SK-N-MC (cell line): ENCODE results near the gene NMRAL1.

ENCODE experiments used
- EZH2 ChIP-seq: fragments of 200-600 bp; sonication (generic); IDR thresholded peaks from one replicate; pipeline ENCODE4 v1.6.1; 2017; ENCODE audit warnings: antibody characterized with exemption
- FOXP2 ChIP-seq: optimal IDR thresholded peaks from 2 replicates; pipeline ENCODE3; 2011; ENCODE audit warnings: mild to moderate bottlenecking, moderate library complexity; ENCODE audit not compliant: insufficient read depth; ENCODE audit errors: extremely low read length, control extremely low read depth
- POLR2AphosphoS5 ChIP-seq: IDR thresholded peaks from 2 replicates; pipeline ENCODE4 v1.6.1; 2012; ENCODE audit warnings: mild to moderate bottlenecking, low read depth, low read length, borderline replicate concordance

DNA sequence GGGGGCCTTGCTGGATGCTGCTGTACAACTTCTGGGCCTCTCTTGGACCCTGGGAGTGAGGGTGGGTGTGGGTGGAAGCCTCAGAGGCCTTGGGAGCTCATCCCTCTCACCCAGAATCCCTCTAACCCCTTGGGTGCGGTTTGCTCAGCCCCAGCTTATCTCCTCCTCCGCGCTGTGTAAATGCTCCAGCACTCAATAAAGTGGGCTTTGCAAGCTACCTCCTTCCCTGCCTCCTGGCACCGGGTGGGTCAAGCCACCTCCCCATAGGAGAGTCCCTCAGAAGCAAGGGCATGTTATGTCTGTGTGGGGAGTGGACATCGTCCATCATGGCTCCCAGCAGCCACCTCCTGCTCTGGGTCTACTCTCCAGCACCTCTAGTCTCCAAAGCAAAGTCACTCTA, 35.7 kb upstream of the NMRAL1 start:
- no peak for TF ChIP-seq POLR2AphosphoS5
- TF ChIP-seq EZH2 = no peak
- no peak for TF ChIP-seq FOXP2
